ENCODE results near the gene RNF213. TPM values are rescaled to one million over a fixed set of nuclear protein-coding genes. Genes with fewer than 3 reads are reported as not detected.

Gene RNF213
- total and polyA plus RNA-seq, 4 donors = 18.2 to 104 (median 33.5) TPM

DNA sequence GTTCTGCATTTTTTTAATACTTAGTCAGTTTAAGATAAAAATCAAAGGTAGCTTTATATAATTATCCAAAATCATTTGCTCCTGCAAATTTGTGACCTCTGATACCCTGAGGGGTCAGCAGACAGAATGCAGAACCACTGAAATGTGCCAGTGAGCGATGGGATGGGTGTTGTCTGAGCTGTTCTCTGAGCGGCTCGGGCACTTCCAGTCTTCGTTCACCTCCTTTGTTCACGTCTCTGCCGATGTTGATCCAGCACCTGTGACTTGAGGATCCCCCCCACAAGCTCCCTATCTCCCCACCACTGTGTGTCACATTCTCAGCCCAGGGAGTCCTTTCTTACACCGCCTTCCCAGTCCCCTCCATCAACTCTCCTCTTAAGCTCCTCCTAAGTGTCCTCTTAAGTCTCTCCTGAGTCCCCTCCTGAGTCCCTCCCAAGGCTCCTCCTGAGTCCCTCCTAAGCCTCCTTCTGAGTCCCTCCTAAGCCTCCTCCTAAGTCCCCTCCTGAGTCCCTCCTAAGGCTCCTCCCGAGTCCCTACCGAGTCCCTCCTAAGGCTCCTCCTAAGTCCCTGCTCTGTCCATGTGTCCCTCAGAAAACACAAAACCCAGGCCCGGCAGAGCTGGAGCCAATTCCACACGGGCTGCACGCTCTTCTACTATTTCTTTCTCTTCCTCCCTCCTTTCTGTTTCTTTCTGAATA, 47.5 kb downstream of the RNF213 start:
- H3K27me3 ChIP-seq (ENCODE audit: control insufficient read depth in 4 of 4, insufficient read depth in 4 of 4, low read length in 3 of 4) = no peaks in the 10 kb centered on the region
- H3K27ac ChIP-seq (ENCODE audit: low read depth in 1 of 2, low read length in 2 of 2) = no peak overlapping the region
- TF ChIP-seq, protein P1, sequence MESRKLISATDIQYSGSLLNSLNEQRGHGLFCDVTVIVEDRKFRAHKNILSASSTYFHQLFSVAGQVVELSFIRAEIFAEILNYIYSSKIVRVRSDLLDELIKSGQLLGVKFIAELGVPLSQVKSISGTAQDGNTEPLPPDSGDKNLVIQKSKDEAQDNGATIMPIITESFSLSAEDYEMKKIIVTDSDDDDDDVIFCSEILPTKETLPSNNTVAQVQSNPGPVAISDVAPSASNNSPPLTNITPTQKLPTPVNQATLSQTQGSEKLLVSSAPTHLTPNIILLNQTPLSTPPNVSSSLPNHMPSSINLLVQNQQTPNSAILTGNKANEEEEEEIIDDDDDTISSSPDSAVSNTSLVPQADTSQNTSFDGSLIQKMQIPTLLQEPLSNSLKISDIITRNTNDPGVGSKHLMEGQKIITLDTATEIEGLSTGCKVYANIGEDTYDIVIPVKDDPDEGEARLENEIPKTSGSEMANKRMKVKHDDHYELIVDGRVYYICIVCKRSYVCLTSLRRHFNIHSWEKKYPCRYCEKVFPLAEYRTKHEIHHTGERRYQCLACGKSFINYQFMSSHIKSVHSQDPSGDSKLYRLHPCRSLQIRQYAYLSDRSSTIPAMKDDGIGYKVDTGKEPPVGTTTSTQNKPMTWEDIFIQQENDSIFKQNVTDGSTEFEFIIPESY (IDR thresholded peaks at IDR 0.05) = no peak
- TF ChIP-seq, protein P2, sequence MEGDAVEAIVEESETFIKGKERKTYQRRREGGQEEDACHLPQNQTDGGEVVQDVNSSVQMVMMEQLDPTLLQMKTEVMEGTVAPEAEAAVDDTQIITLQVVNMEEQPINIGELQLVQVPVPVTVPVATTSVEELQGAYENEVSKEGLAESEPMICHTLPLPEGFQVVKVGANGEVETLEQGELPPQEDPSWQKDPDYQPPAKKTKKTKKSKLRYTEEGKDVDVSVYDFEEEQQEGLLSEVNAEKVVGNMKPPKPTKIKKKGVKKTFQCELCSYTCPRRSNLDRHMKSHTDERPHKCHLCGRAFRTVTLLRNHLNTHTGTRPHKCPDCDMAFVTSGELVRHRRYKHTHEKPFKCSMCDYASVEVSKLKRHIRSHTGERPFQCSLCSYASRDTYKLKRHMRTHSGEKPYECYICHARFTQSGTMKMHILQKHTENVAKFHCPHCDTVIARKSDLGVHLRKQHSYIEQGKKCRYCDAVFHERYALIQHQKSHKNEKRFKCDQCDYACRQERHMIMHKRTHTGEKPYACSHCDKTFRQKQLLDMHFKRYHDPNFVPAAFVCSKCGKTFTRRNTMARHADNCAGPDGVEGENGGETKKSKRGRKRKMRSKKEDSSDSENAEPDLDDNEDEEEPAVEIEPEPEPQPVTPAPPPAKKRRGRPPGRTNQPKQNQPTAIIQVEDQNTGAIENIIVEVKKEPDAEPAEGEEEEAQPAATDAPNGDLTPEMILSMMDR (IDR thresholded peaks at IDR 0.05; ENCODE audit: low read depth, low read length, missing input control) = no peak
- no peak for TF ChIP-seq ATF3 (IDR thresholded peaks at IDR 0.05)
- no peak for TF ChIP-seq HNF4G (IDR thresholded peaks at IDR 0.05)
- TF ChIP-seq SP1 (IDR thresholded peaks at IDR 0.05) = no peak
- TF ChIP-seq MAX (IDR thresholded peaks at IDR 0.05) = no peak
- no peaks in the 10 kb centered on the region for H3K4me1 ChIP-seq (ENCODE audit: control insufficient read depth in 4 of 4, insufficient read depth in 4 of 4, low read length in 3 of 4)
- H3K36me3 ChIP-seq (ENCODE audit: control insufficient read depth in 4 of 4, insufficient read depth in 3 of 4, low read depth in 1 of 4, low read length in 3 of 4) = peaks cover 21 to 67% (median 46%) of the 10 kb centered on the region in 4 donors
- DNase-seq (ENCODE audit: low spot score) = no peak
- WGBS = 91% methylated on average over 12 of the region's 12 CpGs
- H3K9ac ChIP-seq (ENCODE audit: low read depth in 1 of 2, low read length in 2 of 2) = no peak overlapping the region
- H3K4me3 ChIP-seq (ENCODE audit: low read depth in 1 of 3, low read length in 3 of 3) = no peak overlapping the region
- peaks cover 0 to 3% (median 1%) of the 10 kb centered on the region in 4 donors for H3K9me3 ChIP-seq (ENCODE audit: control insufficient read depth in 4 of 4, low read length in 3 of 4)

- Histone ChIP-seq H3K9me3 (ENCODE audit: control insufficient read depth in 4 of 4, low read length in 3 of 4) (no peaks in the 10 kb centered on the region), H3K4me3 (ENCODE audit: low read depth in 1 of 3, low read length in 3 of 3) (no peak overlapping the region), H3K27me3 (ENCODE audit: control insufficient read depth in 4 of 4, insufficient read depth in 4 of 4, low read length in 3 of 4) (no peaks in the 10 kb centered on the region), H3K9ac (ENCODE audit: low read depth in 1 of 2, low read length in 2 of 2) (no peak overlapping the region), H3K27ac (ENCODE audit: low read depth in 1 of 2, low read length in 2 of 2) (no peak overlapping the region), H3K4me1 (ENCODE audit: control insufficient read depth in 4 of 4, insufficient read depth in 4 of 4, low read length in 3 of 4) (no peaks in the 10 kb centered on the region), H3K36me3 (ENCODE audit: control insufficient read depth in 4 of 4, insufficient read depth in 3 of 4, low read depth in 1 of 4, low read length in 3 of 4) (peaks cover 22 to 65% (median 49%) of the 10 kb centered on the region in 4 donors)
- 89% methylated on average over 16 of the region's 16 CpGs for WGBS
- no peak for DNase-seq (ENCODE audit: low spot score)
- no peak for TF ChIP-seq HNF4G (IDR thresholded peaks at IDR 0.05)
- TF ChIP-seq EGR1 (IDR thresholded peaks at IDR 0.05; ENCODE audit: low read depth in 2 of 2) = no peak
- TF ChIP-seq, protein P3, sequence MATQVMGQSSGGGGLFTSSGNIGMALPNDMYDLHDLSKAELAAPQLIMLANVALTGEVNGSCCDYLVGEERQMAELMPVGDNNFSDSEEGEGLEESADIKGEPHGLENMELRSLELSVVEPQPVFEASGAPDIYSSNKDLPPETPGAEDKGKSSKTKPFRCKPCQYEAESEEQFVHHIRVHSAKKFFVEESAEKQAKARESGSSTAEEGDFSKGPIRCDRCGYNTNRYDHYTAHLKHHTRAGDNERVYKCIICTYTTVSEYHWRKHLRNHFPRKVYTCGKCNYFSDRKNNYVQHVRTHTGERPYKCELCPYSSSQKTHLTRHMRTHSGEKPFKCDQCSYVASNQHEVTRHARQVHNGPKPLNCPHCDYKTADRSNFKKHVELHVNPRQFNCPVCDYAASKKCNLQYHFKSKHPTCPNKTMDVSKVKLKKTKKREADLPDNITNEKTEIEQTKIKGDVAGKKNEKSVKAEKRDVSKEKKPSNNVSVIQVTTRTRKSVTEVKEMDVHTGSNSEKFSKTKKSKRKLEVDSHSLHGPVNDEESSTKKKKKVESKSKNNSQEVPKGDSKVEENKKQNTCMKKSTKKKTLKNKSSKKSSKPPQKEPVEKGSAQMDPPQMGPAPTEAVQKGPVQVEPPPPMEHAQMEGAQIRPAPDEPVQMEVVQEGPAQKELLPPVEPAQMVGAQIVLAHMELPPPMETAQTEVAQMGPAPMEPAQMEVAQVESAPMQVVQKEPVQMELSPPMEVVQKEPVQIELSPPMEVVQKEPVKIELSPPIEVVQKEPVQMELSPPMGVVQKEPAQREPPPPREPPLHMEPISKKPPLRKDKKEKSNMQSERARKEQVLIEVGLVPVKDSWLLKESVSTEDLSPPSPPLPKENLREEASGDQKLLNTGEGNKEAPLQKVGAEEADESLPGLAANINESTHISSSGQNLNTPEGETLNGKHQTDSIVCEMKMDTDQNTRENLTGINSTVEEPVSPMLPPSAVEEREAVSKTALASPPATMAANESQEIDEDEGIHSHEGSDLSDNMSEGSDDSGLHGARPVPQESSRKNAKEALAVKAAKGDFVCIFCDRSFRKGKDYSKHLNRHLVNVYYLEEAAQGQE (IDR thresholded peaks at IDR 0.05) = no peak
- TF ChIP-seq MAX (IDR thresholded peaks at IDR 0.05) = no peak
- no peak for TF ChIP-seq FOXA1 (IDR thresholded peaks at IDR 0.05)
- TF ChIP-seq FOXA2 (IDR thresholded peaks at IDR 0.05) = no peak
- TF ChIP-seq SP1 (IDR thresholded peaks at IDR 0.05) = no peak
- TF ChIP-seq HNF4A (conservative IDR thresholded peaks at IDR 0.05) = no peak
- TF ChIP-seq, protein P2 (IDR thresholded peaks at IDR 0.05; ENCODE audit: low read depth, low read length, missing input control) = no peak
- TF ChIP-seq YY1 (IDR thresholded peaks at IDR 0.05) = no peak
- no peak for TF ChIP-seq TAF1 (conservative IDR thresholded peaks at IDR 0.05)
- TF ChIP-seq RXRA (IDR thresholded peaks at IDR 0.05) = no peak
- TF ChIP-seq, protein P1 (IDR thresholded peaks at IDR 0.05) = no peak
- no peak for TF ChIP-seq GABPA (IDR thresholded peaks at IDR 0.05 in 1 of 2, conservative IDR thresholded peaks at IDR 0.05 in 1 of 2)
- TF ChIP-seq NR2F2 (IDR thresholded peaks at IDR 0.05) = no peak
Observed at GRCh38 chr17:80308692-80309517, 48.3 kb downstream of the RNF213 start.

Data from liver (tissue), 9 donors.